ENCODE results near the gene FAM181A.

GRCh38 chr14:93969082-93969828 lies 42.1 kb downstream of the FAM181A start:
- TF ChIP-seq POLR2A (IDR thresholded peaks at IDR 0.05) (no peak), CTCF (IDR thresholded peaks at IDR 0.05) (no peak)

All from lower leg skin (tissue), 3 donors.